ENCODE results near the gene DHFR. TPM values are rescaled to one million over a fixed set of nuclear protein-coding genes. Genes with fewer than 3 reads are reported as not detected.
"Not testable (repeated sequence)": the region's sequence is repeated elsewhere in the genome, so short reads cannot be mapped to it uniquely, and the experiment has no call there.

The DHFR gene
- total RNA-seq, 1 experiment from 2014 or later = 58.7 TPM

DNA sequence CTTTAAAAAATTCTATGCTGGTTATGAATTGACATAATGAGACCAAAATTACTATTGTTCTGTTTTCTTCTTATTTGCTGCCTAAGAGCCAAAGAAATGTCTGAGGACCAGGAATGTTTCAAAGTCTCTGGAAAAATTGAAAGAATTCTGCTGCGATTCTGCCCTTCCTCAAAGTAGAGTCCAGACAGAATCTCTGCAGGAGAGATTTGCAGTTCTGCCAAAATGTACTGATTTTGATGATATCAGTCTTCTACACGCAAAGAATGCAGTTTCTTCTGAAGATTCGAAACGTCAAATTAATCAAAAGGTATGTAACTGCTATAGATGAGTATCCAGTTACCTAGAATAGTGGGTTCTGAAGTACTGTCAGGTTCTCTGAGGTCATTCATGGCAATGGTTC, 10.3 kb upstream of the DHFR start (continued):
- TF ChIP-seq TCF7L2 (IDR thresholded peaks at IDR 0.05; ENCODE audit: borderline replicate concordance, extremely low read depth, insufficient read depth, insufficient read length) (no peak), EZH2 (IDR thresholded peaks at IDR 0.05) (no peak), ELF1 (IDR thresholded peaks at IDR 0.05; ENCODE audit: borderline replicate concordance, low read depth) (no peak), ZNF274 (IDR thresholded peaks at IDR 0.05; ENCODE audit: low read depth, low read length) (no peak)

DNA sequence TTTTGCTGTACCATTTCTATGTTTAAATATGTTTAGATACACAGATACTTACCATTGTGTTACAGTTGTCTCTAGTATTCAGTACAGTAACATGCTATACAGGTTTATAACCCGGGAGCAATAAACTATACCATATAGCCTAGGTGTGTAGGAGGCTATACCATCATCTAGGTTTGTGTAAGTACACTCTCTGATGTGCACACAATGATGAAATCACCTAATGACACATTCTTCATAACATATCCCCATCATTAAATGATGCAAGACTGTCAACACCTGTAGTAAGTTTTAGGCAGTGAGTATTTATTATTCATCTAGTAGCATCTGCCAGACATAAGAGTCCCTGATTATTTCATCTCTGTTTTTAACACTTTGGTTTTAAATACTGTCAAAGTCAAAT, 7.3 kb upstream of the DHFR start:
- intact Hi-C loops (cut with micrococcal nuclease) = no loop called here
- H3K27ac ChIP-seq (ENCODE audit: low read depth, low read length) = no peak overlapping the region
- ATAC-seq = no peak

DNA sequence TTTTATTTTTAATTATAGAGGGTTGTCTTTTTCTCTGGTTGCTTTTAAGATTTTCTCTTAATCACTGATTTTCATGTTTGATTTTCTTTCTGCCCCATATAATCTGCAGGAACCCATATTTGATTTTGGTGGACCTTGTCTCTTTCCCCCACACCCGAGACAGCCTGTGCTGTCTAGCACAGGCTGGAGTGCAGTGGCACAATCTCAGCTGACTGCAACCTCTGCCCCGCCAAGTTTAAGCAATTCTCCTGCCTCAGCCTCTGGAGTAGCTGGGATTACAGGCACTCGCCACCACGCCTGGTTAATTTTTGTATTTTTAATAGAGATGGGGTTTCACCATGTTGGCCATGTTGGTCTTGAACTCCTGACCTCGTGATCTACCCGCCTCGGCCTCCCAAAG, 5.9 kb upstream of the DHFR start:
- Histone ChIP-seq H3K79me2 (ENCODE audit: insufficient read depth, low read length) (peaks cover 11% of the 10 kb centered on the region), H3K36me3 (ENCODE audit: control insufficient read depth in 1 of 2, insufficient read depth in 2 of 2, low read length in 2 of 2) (peaks cover 17 to 20% of the 10 kb centered on the region in 2 experiments)
- ATAC-seq; H3K9me2 ChIP-seq (ENCODE audit: insufficient read depth); H4K20me1 ChIP-seq (ENCODE audit: insufficient read depth); CTCF ChIA-PET; H3K9me3 ChIP-seq (ENCODE audit: control insufficient read depth in 1 of 2, insufficient read depth in 1 of 2, low read depth in 1 of 2, low read length in 2 of 2); RAD21 ChIA-PET (ENCODE audit: low non-redundant PET in 1 of 2, low total read pairs in 2 of 2, uncharacterized antibody in 2 of 2, unreplicated experiment in 2 of 2); H3K4me2 ChIP-seq (ENCODE audit: low read length); intact Hi-C loops (cut with micrococcal nuclease); H3K27ac ChIP-seq (ENCODE audit: low read depth, low read length); BruUV-seq (replicated peaks); POLR2A ChIA-PET; H3K27me3 ChIP-seq (ENCODE audit: insufficient read depth, low read length); H3K9ac ChIP-seq (ENCODE audit: low read length); H3K4me3 ChIP-seq (replicated peaks in 1 of 2; ENCODE audit: low read depth in 1 of 2, low read length in 2 of 2); H3K4me1 ChIP-seq (ENCODE audit: control insufficient read depth in 1 of 2, insufficient read depth in 2 of 2, low read length in 2 of 2); H2AFZ ChIP-seq (ENCODE audit: low read depth, low read length, poor library complexity, severe bottlenecking); DNase-seq (ENCODE audit: low read depth, low spot score): not testable (repeated sequence)

More for the DNA sequence above, 7.3 kb upstream of the DHFR start:
- H2AFZ ChIP-seq (ENCODE audit: low read depth, low read length, poor library complexity, severe bottlenecking) = no peak overlapping the region
- H3K4me1 ChIP-seq (ENCODE audit: control insufficient read depth in 1 of 2, insufficient read depth in 2 of 2, low read length in 2 of 2) = no peaks in the 10 kb centered on the region
- no peaks in the 10 kb centered on the region for H3K9me2 ChIP-seq (ENCODE audit: insufficient read depth)
- H3K27me3 ChIP-seq (ENCODE audit: insufficient read depth, low read length) = no peaks in the 10 kb centered on the region
- ChIA-PET POLR2A (no interaction called here), CTCF (no interaction called here), RAD21 (ENCODE audit: low non-redundant PET in 1 of 2, low total read pairs in 2 of 2, uncharacterized antibody in 2 of 2, unreplicated experiment in 2 of 2) (no interaction called here)
- H3K9me3 ChIP-seq (ENCODE audit: control insufficient read depth in 1 of 2, insufficient read depth in 1 of 2, low read depth in 1 of 2, low read length in 2 of 2) = no peaks in the 10 kb centered on the region
- BruUV-seq (replicated peaks) = no TSS peak
- H3K9ac ChIP-seq (ENCODE audit: low read length) = no peak overlapping the region
- H3K4me2 ChIP-seq (ENCODE audit: low read length) = no peak overlapping the region
- no peaks in the 10 kb centered on the region for H3K79me2 ChIP-seq (ENCODE audit: insufficient read depth, low read length)
- H3K4me3 ChIP-seq (replicated peaks in 1 of 2; ENCODE audit: low read depth in 1 of 2, low read length in 2 of 2) = no peak overlapping the region
- no peak for DNase-seq (ENCODE audit: low read depth, low spot score)
- TF ChIP-seq, protein P1, sequence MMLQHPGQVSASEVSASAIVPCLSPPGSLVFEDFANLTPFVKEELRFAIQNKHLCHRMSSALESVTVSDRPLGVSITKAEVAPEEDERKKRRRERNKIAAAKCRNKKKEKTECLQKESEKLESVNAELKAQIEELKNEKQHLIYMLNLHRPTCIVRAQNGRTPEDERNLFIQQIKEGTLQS (IDR thresholded peaks at IDR 0.05) = 0 out of 2 replicates have a peak, but pooled peaks have one; percentile 20
- TF ChIP-seq CEBPB (IDR thresholded peaks at IDR 0.05; ENCODE audit: low read depth) (peak; percentile 44; the same call in 1 of the 2 replicates), FOSL1 (IDR thresholded peaks at IDR 0.05; ENCODE audit: low read depth) (no peak), YY1 (IDR thresholded peaks at IDR 0.05; ENCODE audit: extremely low read depth, insufficient replicate concordance, low read depth, low read length) (no peak)
- no peaks in the 10 kb centered on the region for H4K20me1 ChIP-seq (ENCODE audit: insufficient read depth)
- peaks cover 18 to 23% of the 10 kb centered on the region in 2 experiments for H3K36me3 ChIP-seq (ENCODE audit: control insufficient read depth in 1 of 2, insufficient read depth in 2 of 2, low read length in 2 of 2)

All from HCT116 (cell line).